Caco-2 (cell line): ENCODE results near the gene MYLK2. TPM values are rescaled to one million over a fixed set of nuclear protein-coding genes. Genes with fewer than 3 reads are reported as not detected.

ENCODE experiments used
- BruUV-seq: library from RNA; stranded (reverse); fragments of 400-500 nt; replicated peaks from 2 replicates; lab custom pipeline; 2021; lab: Mats Ljungman, UMichigan
- CTCF ChIA-PET: fragments of 300-600 bp; sonication (Branson Sonifier 250); formaldehyde crosslinking; loops from one replicate; lab custom pipeline; 2022; ENCODE audit warnings: antibody characterized with exemption; lab: Charles Lee
- POLR2A ChIA-PET: fragments of 300-600 bp; sonication (Branson Sonifier 250); formaldehyde crosslinking; loops from one replicate; lab custom pipeline; 2022; ENCODE audit warnings: antibody characterized with exemption; lab: Charles Lee
- DNase-seq, 2 experiments: peaks; one replicate each; pipeline versions ENCODE4 v3.0.0 to v3.0.0-alpha.2; 2020 to 2022
- H3K27me3 ChIP-seq: replicated peaks from 2 replicates; pipeline ENCODE4 v1.6.0; 2011; ENCODE audit warnings: low read length; ENCODE audit not compliant: control insufficient read depth, insufficient read depth
- H3K36me3 ChIP-seq: 2 replicates; pipeline ENCODE4 v1.5.1; 2011; ENCODE audit warnings: low read length; ENCODE audit not compliant: control insufficient read depth, insufficient read depth
- H3K4me1 ChIP-seq: fragments of 250-450 bp; sonication (Bioruptor Pico); 2 replicates; pipeline ENCODE4 v1.5.1; 2020; ENCODE audit warnings: mild to moderate bottlenecking
- H3K4me3 ChIP-seq: 2 replicates; pipeline ENCODE4 v1.5.1; 2011; ENCODE audit warnings: low read depth, mild to moderate bottlenecking, control low read depth, low read length
- H3K9me3 ChIP-seq: fragments of 250-450 bp; sonication (Bioruptor Pico); 2 replicates; pipeline ENCODE4 v1.5.1; 2020; ENCODE audit warnings: mild to moderate bottlenecking, moderate library complexity
- H3K27ac Mint-ChIP-seq: one replicate; pipeline ENCODE4 v1.8.0; 2022; ENCODE audit warnings: mixed read lengths; ENCODE audit not compliant: unreplicated experiment
- H3K27me3 Mint-ChIP-seq: one replicate; pipeline ENCODE4 v1.8.0; 2022; ENCODE audit warnings: mixed read lengths; ENCODE audit not compliant: insufficient read depth, unreplicated experiment
- H3K36me3 Mint-ChIP-seq: one replicate; pipeline ENCODE4 v1.8.0; 2022; ENCODE audit warnings: mild to moderate bottlenecking, mixed read lengths; ENCODE audit not compliant: insufficient read depth, unreplicated experiment
- H3K4me1 Mint-ChIP-seq: one replicate; pipeline ENCODE4 v1.8.0; 2022; ENCODE audit warnings: low read depth, mixed read lengths; ENCODE audit not compliant: unreplicated experiment
- H3K4me3 Mint-ChIP-seq: one replicate; pipeline ENCODE4 v1.8.0; 2022; ENCODE audit warnings: mild to moderate bottlenecking, moderate library complexity, mixed read lengths; ENCODE audit not compliant: unreplicated experiment
- H3K9me3 Mint-ChIP-seq: one replicate; pipeline ENCODE4 v1.8.0; 2022; ENCODE audit warnings: mixed read lengths; ENCODE audit not compliant: unreplicated experiment
- intact Hi-C: fragments of 100-400 bp; cut with micrococcal nuclease; formaldehyde crosslinking; loops from one replicate; pipeline ENCODE4 v1.10.0; 2022; ENCODE audit not compliant: unreplicated experiment
- total RNA-seq: library from RNA; stranded (reverse); gene quantifications from 2 replicates; pipeline ENCODE4 v1.2.3, GENCODE V29; 2022
- TF ChIP-seq, protein P1 (sequence below), 2 experiments: fragments of 200-600 bp in 1 of 2; IDR thresholded peaks; 1 replicate in 1 of 2; 2 replicates in 1 of 2; pipeline versions ENCODE4 v1.5.1 to v1.8.0; 2011 to 2022; ENCODE audit warnings: antibody characterized with exemption in 1 of 2, control low read depth in 1 of 2, inconsistent platforms in 1 of 2, low read depth in 1 of 2, low read length in 1 of 2, mild to moderate bottlenecking in 1 of 2, moderate library complexity in 1 of 2; ENCODE audit not compliant: insufficient read depth in 1 of 2, severe bottlenecking in 1 of 2, unreplicated experiment in 1 of 2

Gene MYLK2
- total RNA-seq, 1 experiment from 2014 or later: 0.91 TPM

DNA sequence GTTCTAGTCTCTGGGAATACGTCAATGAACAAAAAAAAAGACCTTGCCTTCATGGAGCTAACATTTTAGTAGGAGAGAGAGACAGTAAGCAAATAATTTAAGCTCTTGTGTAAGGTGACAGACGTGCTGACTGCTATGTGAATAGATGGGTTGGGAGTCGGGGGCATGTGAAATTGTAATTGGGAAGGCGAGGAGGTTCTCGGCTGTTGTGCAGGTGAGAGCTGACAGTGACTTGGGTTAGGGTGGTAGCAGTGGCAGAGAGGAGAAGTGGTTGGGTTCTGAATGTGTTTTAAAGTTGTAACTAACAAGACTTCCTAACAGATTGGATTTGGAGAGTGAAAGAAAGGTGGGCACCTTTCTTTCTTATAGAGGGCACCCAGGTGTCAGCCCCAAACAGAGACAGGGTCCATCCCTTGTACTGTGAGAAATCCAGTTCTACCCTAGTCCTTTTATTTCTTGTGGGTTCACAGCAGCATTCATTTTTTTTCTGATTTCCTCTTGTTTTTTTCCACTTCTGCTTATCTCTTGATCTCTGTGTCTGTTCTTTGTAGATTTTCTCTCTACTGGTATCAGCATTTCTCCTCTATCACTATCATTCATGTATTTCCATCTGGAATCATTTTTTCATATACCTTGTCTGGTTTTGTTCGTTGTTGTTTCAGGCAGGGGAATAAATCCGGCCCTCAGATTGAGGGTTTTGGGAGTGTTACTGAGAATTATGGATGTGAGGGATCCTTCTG is 15.4 kb upstream of the MYLK2 start:
- Mint-ChIP-seq H3K9me3 (no peaks in the 10 kb centered on the region), H3K36me3 (peaks cover 80% of the 10 kb centered on the region), H3K27ac (no peak overlapping the region), H3K27me3 (no peaks in the 10 kb centered on the region), H3K4me3 (no peak overlapping the region), H3K4me1 (no peaks in the 10 kb centered on the region)
- no peak overlapping the region for H3K4me3 ChIP-seq
- peaks cover 12% of the 10 kb centered on the region for H3K36me3 ChIP-seq
- no peaks in the 10 kb centered on the region for H3K4me1 ChIP-seq
- POLR2A ChIA-PET: no interaction called here
- no TSS peak for BruUV-seq
- CTCF ChIA-PET: no interaction called here
- intact Hi-C loops: no loop called here
- H3K27me3 ChIP-seq: no peaks in the 10 kb centered on the region
- TF ChIP-seq, protein P1, sequence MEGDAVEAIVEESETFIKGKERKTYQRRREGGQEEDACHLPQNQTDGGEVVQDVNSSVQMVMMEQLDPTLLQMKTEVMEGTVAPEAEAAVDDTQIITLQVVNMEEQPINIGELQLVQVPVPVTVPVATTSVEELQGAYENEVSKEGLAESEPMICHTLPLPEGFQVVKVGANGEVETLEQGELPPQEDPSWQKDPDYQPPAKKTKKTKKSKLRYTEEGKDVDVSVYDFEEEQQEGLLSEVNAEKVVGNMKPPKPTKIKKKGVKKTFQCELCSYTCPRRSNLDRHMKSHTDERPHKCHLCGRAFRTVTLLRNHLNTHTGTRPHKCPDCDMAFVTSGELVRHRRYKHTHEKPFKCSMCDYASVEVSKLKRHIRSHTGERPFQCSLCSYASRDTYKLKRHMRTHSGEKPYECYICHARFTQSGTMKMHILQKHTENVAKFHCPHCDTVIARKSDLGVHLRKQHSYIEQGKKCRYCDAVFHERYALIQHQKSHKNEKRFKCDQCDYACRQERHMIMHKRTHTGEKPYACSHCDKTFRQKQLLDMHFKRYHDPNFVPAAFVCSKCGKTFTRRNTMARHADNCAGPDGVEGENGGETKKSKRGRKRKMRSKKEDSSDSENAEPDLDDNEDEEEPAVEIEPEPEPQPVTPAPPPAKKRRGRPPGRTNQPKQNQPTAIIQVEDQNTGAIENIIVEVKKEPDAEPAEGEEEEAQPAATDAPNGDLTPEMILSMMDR (IDR thresholded peaks at IDR 0.05; ENCODE audit: insufficient read depth in 1 of 2, low read depth in 1 of 2, low read length in 1 of 2, severe bottlenecking in 1 of 2, unreplicated experiment in 1 of 2): no peak
- no peak for DNase-seq
- no peaks in the 10 kb centered on the region for H3K9me3 ChIP-seq

DNA sequence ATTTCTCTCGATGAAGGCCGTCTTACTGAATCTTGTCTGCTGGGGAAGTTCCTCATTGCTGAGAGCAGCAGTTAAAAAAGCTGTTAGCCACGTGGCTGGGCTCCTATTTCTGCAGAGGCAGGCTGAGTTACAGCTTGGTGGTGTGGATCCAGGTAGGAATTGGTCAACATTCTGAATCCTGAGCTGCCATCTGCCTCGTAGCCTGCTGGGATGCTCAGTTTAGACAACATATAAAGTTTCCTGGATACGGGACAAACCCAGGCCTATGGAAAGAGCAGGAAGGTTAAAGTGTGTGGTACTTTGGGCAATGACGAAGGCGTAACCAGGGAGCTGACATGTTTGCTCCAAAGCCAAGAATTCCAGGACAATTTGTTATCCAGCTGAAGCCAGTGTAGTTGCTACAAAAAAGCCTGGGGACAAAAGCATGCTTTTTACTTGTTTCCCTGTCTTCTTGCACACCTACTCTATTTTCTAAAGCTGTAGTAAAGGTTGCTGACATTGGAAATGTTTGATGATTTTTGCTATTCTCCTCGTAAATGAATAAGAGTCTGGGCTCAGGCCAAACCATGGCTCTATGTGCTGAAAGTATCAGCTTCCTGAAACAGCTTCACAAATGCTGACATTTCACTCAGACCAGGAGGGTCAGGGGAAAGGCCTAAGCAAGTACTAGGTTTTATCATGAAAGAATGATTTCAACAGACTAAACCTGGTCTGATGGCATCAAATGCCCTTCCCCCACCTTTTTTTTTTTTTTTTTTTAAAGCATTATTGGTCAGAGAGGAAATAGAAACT is 12.4 kb upstream of the MYLK2 start:
- H3K36me3 ChIP-seq: peaks cover 5% of the 10 kb centered on the region
- no peaks in the 10 kb centered on the region for H3K4me1 ChIP-seq
- no peaks in the 10 kb centered on the region for H3K9me3 Mint-ChIP-seq
- H3K4me3 ChIP-seq: no peak overlapping the region
- peaks cover 74% of the 10 kb centered on the region for H3K36me3 Mint-ChIP-seq
- H3K27me3 ChIP-seq: no peaks in the 10 kb centered on the region
- H3K4me3 Mint-ChIP-seq: no peak overlapping the region
- ChIA-PET POLR2A (interaction anchor here (0.7 kb wide), 1 partner anchor 234 kb away, joined by 17 read pairs; no protein-coding TSS in a partner anchor), CTCF (interaction anchor here (0.6 kb wide), 1 partner anchor 16 kb away, joined by 3 read pairs; no protein-coding TSS in a partner anchor)
- DNase-seq: no peak
- BruUV-seq: no TSS peak
- H3K9me3 ChIP-seq: no peaks in the 10 kb centered on the region
- intact Hi-C loops: no loop called here
- H3K27me3 Mint-ChIP-seq: no peaks in the 10 kb centered on the region
- TF ChIP-seq, protein P1 (IDR thresholded peaks at IDR 0.05; ENCODE audit: insufficient read depth in 1 of 2, low read depth in 1 of 2, low read length in 1 of 2, severe bottlenecking in 1 of 2, unreplicated experiment in 1 of 2): no peak
- no peaks in the 10 kb centered on the region for H3K4me1 Mint-ChIP-seq
- H3K27ac Mint-ChIP-seq: no peak overlapping the region

DNA sequence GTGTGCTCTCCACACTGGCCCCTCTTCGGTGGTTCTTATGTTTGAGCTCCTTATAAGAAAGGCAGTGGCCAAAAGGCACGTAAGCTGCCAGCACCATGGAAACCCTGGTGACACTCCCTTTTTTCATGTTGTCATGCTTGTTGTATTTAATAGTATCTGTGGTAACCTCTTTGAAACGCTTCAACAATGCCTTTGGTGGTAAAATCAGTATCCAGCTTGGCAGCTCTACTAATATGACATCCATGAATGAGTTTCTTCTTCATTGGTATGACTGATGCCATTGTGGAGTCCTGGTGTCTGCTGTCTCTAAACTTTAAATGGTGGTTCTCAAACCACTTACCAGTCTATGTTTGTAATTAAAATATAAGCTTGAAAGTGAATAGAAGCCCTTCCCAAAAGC is 10.7 kb upstream of the MYLK2 start:
- H3K36me3 ChIP-seq: peaks cover 5% of the 10 kb centered on the region
- H3K9me3 ChIP-seq: no peaks in the 10 kb centered on the region
- H3K4me3 ChIP-seq: no peak overlapping the region
- Mint-ChIP-seq H3K4me3 (no peak overlapping the region), H3K9me3 (no peaks in the 10 kb centered on the region), H3K36me3 (peaks cover 67% of the 10 kb centered on the region), H3K27ac (no peak overlapping the region), H3K4me1 (no peaks in the 10 kb centered on the region), H3K27me3 (no peaks in the 10 kb centered on the region)
- TF ChIP-seq, protein P1 (IDR thresholded peaks at IDR 0.05; ENCODE audit: insufficient read depth in 1 of 2, low read depth in 1 of 2, low read length in 1 of 2, severe bottlenecking in 1 of 2, unreplicated experiment in 1 of 2): no peak
- no peak for DNase-seq
- H3K4me1 ChIP-seq: no peaks in the 10 kb centered on the region
- ChIA-PET POLR2A (no interaction called here), CTCF (interaction anchor here (1.0 to 1.3 kb wide), 2 partner anchors 23 to 85 kb away, joined by 3 read pairs; no protein-coding TSS in a partner anchor)
- intact Hi-C loops: no loop called here
- no peaks in the 10 kb centered on the region for H3K27me3 ChIP-seq
- no TSS peak for BruUV-seq
